Measurements from ENCODE around the gene GTF2F2. TPM values are rescaled to one million over a fixed set of nuclear protein-coding genes. Genes with fewer than 3 reads are reported as not detected.

Gene GTF2F2
- total and polyA plus RNA-seq, 2 donors (not counting 1 experiment from before 2014, with no cell fraction given), result 5.9 to 19.6 TPM

DNA sequence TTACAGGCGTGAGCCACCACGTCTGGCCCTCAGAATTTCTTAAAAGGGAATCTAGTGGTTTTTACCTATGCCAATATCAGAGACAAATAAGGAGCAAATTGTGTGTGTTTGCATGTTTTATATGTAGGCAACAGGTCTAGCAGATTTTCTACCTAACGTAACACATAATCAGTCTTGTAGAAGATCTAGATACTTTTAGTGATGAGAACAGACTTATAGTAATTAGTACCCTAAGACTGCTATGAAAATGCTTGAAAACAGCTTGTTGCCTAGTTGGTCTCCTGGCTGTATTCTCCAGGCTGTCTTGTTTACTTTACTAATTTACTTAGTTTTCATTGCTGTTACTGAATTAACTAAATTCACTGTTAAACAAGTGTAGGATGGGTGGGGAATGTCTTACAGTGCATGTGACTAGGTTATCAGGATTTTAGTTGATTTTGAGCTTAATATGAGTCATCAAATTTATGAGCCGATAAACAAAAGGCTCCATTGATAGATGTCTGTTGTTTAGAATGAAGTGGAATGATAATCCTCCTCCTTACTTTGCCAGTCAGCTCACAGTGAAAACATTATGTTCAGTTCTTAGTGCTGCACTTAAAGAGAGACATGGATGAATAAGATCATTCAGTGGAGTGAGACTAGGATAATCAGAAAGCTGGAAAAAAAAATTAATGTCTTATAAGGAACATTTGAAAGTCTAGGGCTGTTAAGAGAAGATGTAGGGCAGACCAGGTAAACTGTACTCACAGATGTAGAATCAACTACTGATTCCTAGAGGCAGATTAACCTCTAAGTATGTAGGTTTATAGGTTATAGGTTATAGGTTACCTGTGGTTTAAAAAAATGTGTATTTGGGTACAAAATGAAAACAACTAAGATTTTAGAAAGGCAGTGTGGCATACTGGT, 22.4 kb downstream of the GTF2F2 start:
- no peaks in the 10 kb centered on the region for H3K9me3 Mint-ChIP-seq (ENCODE audit: insufficient read depth)
- no peaks in the 10 kb centered on the region for H3K27me3 ChIP-seq (replicated peaks in 1 of 4; ENCODE audit: control extremely low read depth in 1 of 4, control insufficient read depth in 3 of 4, insufficient read depth in 4 of 4, low read length in 3 of 4)
- no peak overlapping the region for H3K27ac Mint-ChIP-seq
- peaks cover 0 to 23% of the 10 kb centered on the region in 2 experiments for H3K36me3 ChIP-seq (replicated peaks in 1 of 2; ENCODE audit: control extremely low read depth in 1 of 2, control insufficient read depth in 1 of 2, extremely low read depth in 1 of 2, insufficient read depth in 2 of 2, low read length in 1 of 2)
- H2AFZ ChIP-seq (ENCODE audit: insufficient read depth, low read depth, low read length, poor library complexity, severe bottlenecking), result no peak overlapping the region
- peaks cover 92% of the 10 kb centered on the region for H3K79me2 ChIP-seq (ENCODE audit: control insufficient read depth, insufficient read depth, low read length)
- peaks cover 17% of the 10 kb centered on the region for H3K4me1 Mint-ChIP-seq
- ChIA-PET CTCF (no interaction called here), POLR2A (no interaction called here)
- TF ChIP-seq EZH2 (IDR thresholded peaks at IDR 0.05; ENCODE audit: borderline replicate concordance, insufficient read depth, low read depth, low read length, poor library complexity, severe bottlenecking), result no peak
- TF ChIP-seq, protein P1, sequence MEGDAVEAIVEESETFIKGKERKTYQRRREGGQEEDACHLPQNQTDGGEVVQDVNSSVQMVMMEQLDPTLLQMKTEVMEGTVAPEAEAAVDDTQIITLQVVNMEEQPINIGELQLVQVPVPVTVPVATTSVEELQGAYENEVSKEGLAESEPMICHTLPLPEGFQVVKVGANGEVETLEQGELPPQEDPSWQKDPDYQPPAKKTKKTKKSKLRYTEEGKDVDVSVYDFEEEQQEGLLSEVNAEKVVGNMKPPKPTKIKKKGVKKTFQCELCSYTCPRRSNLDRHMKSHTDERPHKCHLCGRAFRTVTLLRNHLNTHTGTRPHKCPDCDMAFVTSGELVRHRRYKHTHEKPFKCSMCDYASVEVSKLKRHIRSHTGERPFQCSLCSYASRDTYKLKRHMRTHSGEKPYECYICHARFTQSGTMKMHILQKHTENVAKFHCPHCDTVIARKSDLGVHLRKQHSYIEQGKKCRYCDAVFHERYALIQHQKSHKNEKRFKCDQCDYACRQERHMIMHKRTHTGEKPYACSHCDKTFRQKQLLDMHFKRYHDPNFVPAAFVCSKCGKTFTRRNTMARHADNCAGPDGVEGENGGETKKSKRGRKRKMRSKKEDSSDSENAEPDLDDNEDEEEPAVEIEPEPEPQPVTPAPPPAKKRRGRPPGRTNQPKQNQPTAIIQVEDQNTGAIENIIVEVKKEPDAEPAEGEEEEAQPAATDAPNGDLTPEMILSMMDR (IDR thresholded peaks at IDR 0.05), result no peak
- H3K4me3 Mint-ChIP-seq, result no peak overlapping the region
- no peaks in the 10 kb centered on the region for H3K9me3 ChIP-seq (ENCODE audit: control extremely low read depth in 1 of 3, control insufficient read depth in 2 of 3, insufficient read depth in 1 of 3, low read length in 2 of 3)
- H3K27me3 Mint-ChIP-seq, result no peaks in the 10 kb centered on the region
- peaks cover 58% of the 10 kb centered on the region for H4K20me1 ChIP-seq (ENCODE audit: control insufficient read depth, insufficient read depth, low read length, poor library complexity, severe bottlenecking)
- H3K4me3 ChIP-seq (ENCODE audit: control extremely low read depth in 1 of 5, extremely low read depth in 1 of 5, insufficient read depth in 1 of 5, low read depth in 2 of 5, low read length in 4 of 5), result no peak overlapping the region
- H3K9ac ChIP-seq (ENCODE audit: low read length), result no peak overlapping the region
- H3K27ac ChIP-seq (ENCODE audit: low read length in 2 of 2), result no peak overlapping the region
- no peaks in the 10 kb centered on the region for H3K4me1 ChIP-seq (ENCODE audit: control insufficient read depth in 2 of 2, insufficient read depth in 2 of 2, low read length in 2 of 2)
- no peak for DNase-seq
- ATAC-seq (ENCODE audit: low read depth), result no peak
- H3K4me2 ChIP-seq (replicated peaks; ENCODE audit: low read depth, low read length, poor library complexity, severe bottlenecking), result no peak overlapping the region
- intact Hi-C loops (cut with micrococcal nuclease), result no loop called here
- no CpG with 5 or more reads among the region's 4 CpGs for WGBS (ENCODE audit: insufficient coverage)

DNA sequence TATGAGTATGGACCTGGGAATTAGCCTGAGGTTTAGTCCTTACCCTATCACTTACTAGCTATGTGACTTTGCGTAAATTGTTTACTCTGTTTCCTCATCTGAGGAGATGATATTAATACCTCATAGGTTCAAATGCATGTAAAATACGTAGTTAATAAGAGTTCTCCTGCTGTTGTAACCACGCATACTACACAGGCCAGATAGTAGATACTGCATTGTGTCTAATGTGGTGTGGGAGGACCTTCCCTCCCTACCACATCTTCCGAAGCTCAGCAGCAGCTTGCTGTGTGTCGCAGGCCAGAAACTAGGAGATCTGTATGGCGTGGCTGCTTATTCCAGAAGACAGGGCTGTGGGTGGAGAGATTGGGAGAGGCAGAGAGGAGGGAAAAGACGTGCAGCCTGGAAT, 23.0 kb downstream of the GTF2F2 start:
- H3K27me3 Mint-ChIP-seq, result no peaks in the 10 kb centered on the region
- CTCF ChIA-PET, result no interaction called here
- H3K27me3 ChIP-seq (replicated peaks in 1 of 4; ENCODE audit: control extremely low read depth in 1 of 4, control insufficient read depth in 3 of 4, insufficient read depth in 4 of 4, low read length in 3 of 4), result no peaks in the 10 kb centered on the region
- peaks cover 15% of the 10 kb centered on the region for H3K4me1 Mint-ChIP-seq
- no peak overlapping the region for H3K9ac ChIP-seq (ENCODE audit: low read length)
- 100% methylated on average over 2 of the region's 7 CpGs for WGBS (ENCODE audit: insufficient coverage)
- H3K4me1 ChIP-seq (ENCODE audit: control insufficient read depth in 2 of 2, insufficient read depth in 2 of 2, low read length in 2 of 2), result no peaks in the 10 kb centered on the region
- peaks cover 92% of the 10 kb centered on the region for H3K79me2 ChIP-seq (ENCODE audit: control insufficient read depth, insufficient read depth, low read length)
- H3K4me3 ChIP-seq (ENCODE audit: control extremely low read depth in 1 of 5, extremely low read depth in 1 of 5, insufficient read depth in 1 of 5, low read depth in 2 of 5, low read length in 4 of 5), result no peak overlapping the region
- intact Hi-C loops (cut with micrococcal nuclease), result no loop called here
- H3K9me3 ChIP-seq (ENCODE audit: control extremely low read depth in 1 of 3, control insufficient read depth in 2 of 3, insufficient read depth in 1 of 3, low read length in 2 of 3), result no peaks in the 10 kb centered on the region
- H2AFZ ChIP-seq (ENCODE audit: insufficient read depth, low read depth, low read length, poor library complexity, severe bottlenecking), result no peak overlapping the region
- H4K20me1 ChIP-seq (ENCODE audit: control insufficient read depth, insufficient read depth, low read length, poor library complexity, severe bottlenecking), result peaks cover 60% of the 10 kb centered on the region
- no peak overlapping the region for H3K27ac ChIP-seq (ENCODE audit: low read length in 2 of 2)
- peaks cover 0 to 17% of the 10 kb centered on the region in 2 experiments for H3K36me3 ChIP-seq (replicated peaks in 1 of 2; ENCODE audit: control extremely low read depth in 1 of 2, control insufficient read depth in 1 of 2, extremely low read depth in 1 of 2, insufficient read depth in 2 of 2, low read length in 1 of 2)
- ATAC-seq (ENCODE audit: low read depth) (no peak), DNase-seq (no peak)
- H3K4me3 Mint-ChIP-seq, result no peak overlapping the region
- no peak overlapping the region for H3K4me2 ChIP-seq (replicated peaks; ENCODE audit: low read depth, low read length, poor library complexity, severe bottlenecking)
- no peaks in the 10 kb centered on the region for H3K9me3 Mint-ChIP-seq (ENCODE audit: insufficient read depth)
- POLR2A ChIA-PET, result no interaction called here
- H3K27ac Mint-ChIP-seq, result no peak overlapping the region
- TF ChIP-seq, protein P1 (IDR thresholded peaks at IDR 0.05), result no peak
- TF ChIP-seq EZH2 (IDR thresholded peaks at IDR 0.05; ENCODE audit: borderline replicate concordance, insufficient read depth, low read depth, low read length, poor library complexity, severe bottlenecking), result no peak
